GM18870 (cell line): ENCODE results near the gene TMEM117.

ENCODE experiments used
- ATAC-seq: cut with Tn5 transposase; IDR thresholded peaks from one replicate; pipeline ENCODE4 v1.9.1; 2021; ENCODE audit warnings: moderate library complexity; ENCODE audit not compliant: unreplicated experiment

The TMEM117 gene

GRCh38 chr12:44433659-44434058, 597.8 kb downstream of the TMEM117 start:
- peak; percentile 33 for ATAC-seq

DNA sequence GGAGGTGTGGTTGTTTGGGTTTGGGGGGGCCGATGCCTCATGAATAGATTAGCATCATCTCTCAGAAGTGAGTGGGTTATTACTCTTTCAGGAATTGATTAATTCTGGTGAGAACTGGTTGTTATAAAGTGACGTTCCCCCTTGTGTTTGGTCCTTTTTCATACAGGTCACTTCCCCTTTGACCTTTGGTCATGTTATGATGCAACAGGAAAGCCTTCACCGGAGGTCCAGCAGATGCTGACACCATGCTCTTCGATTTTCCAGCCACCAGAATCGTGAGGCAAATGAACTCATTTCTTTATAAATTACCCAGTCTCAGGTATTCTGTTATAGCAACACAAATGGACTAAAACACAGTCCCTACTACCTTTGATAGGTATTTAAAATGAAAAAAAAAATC, 600.9 kb downstream of the TMEM117 start:
- no peak for ATAC-seq
